ENCODE data around the gene CDC5L. TPM values are rescaled to one million over a fixed set of nuclear protein-coding genes. Genes with fewer than 3 reads are reported as not detected.

The CDC5L gene
- total RNA-seq, 1 donor from 2014 or later, result 30.4 TPM

- Mint-ChIP-seq H3K27me3 (peaks cover 2% of the 10 kb centered on the region), H3K27ac (no peak overlapping the region), H3K4me1 (ENCODE audit: low read depth) (no peaks in the 10 kb centered on the region), H3K36me3 (ENCODE audit: insufficient read depth) (no peaks in the 10 kb centered on the region), H3K4me3 (ENCODE audit: low read depth) (no peak overlapping the region), H3K9me3 (ENCODE audit: low read depth) (no peaks in the 10 kb centered on the region)
- no peak for TF ChIP-seq CTCF (IDR thresholded peaks at IDR 0.05; ENCODE audit: unreplicated experiment)
- no peak for DNase-seq (ENCODE audit: low spot score, unreplicated experiment)
These were observed 76.4 kb downstream of the CDC5L start for GRCh38 chr6:44463728-44464450.

GRCh38 chr6:44464527-44465310 is 77.2 kb downstream of the CDC5L start:
- no peaks in the 10 kb centered on the region for H3K9me3 Mint-ChIP-seq (ENCODE audit: low read depth)
- no peak overlapping the region for H3K27ac Mint-ChIP-seq
- H3K27me3 Mint-ChIP-seq, result no peaks in the 10 kb centered on the region
- H3K36me3 Mint-ChIP-seq (ENCODE audit: insufficient read depth), result no peaks in the 10 kb centered on the region
- no peak for DNase-seq (ENCODE audit: low spot score, unreplicated experiment)
- no peak overlapping the region for H3K4me3 Mint-ChIP-seq (ENCODE audit: low read depth)
- no peak for TF ChIP-seq CTCF (IDR thresholded peaks at IDR 0.05; ENCODE audit: unreplicated experiment)
- no peaks in the 10 kb centered on the region for H3K4me1 Mint-ChIP-seq (ENCODE audit: low read depth)

GRCh38 chr6:44466955-44467354 is 79.4 kb downstream of the CDC5L start:
- H3K27me3 Mint-ChIP-seq, result peaks cover 2% of the 10 kb centered on the region
- H3K27ac Mint-ChIP-seq, result no peak overlapping the region
- H3K4me3 Mint-ChIP-seq (ENCODE audit: low read depth), result no peak overlapping the region
- no peak for TF ChIP-seq CTCF (IDR thresholded peaks at IDR 0.05; ENCODE audit: unreplicated experiment)
- H3K4me1 Mint-ChIP-seq (ENCODE audit: low read depth), result peaks cover 2% of the 10 kb centered on the region
- no peaks in the 10 kb centered on the region for H3K9me3 Mint-ChIP-seq (ENCODE audit: low read depth)
- no peak for DNase-seq (ENCODE audit: low spot score, unreplicated experiment)
- no peaks in the 10 kb centered on the region for H3K36me3 Mint-ChIP-seq (ENCODE audit: insufficient read depth)

- Mint-ChIP-seq H3K4me3 (ENCODE audit: low read depth) (no peak overlapping the region), H3K9me3 (ENCODE audit: low read depth) (no peaks in the 10 kb centered on the region), H3K4me1 (ENCODE audit: low read depth) (peaks cover 2% of the 10 kb centered on the region), H3K36me3 (ENCODE audit: insufficient read depth) (no peaks in the 10 kb centered on the region), H3K27ac (no peak overlapping the region), H3K27me3 (peaks cover 9% of the 10 kb centered on the region)
- no peak for DNase-seq (ENCODE audit: low spot score, unreplicated experiment)
- TF ChIP-seq CTCF (IDR thresholded peaks at IDR 0.05; ENCODE audit: unreplicated experiment), result no peak
These were observed 81.3 kb downstream of the CDC5L start for GRCh38 chr6:44468835-44469234.

GRCh38 chr6:44470115-44470464 is 82.6 kb downstream of the CDC5L start:
- Mint-ChIP-seq H3K9me3 (ENCODE audit: low read depth) (no peaks in the 10 kb centered on the region), H3K27me3 (peaks cover 15% of the 10 kb centered on the region), H3K36me3 (ENCODE audit: insufficient read depth) (no peaks in the 10 kb centered on the region), H3K4me3 (ENCODE audit: low read depth) (no peak overlapping the region), H3K27ac (no peak overlapping the region), H3K4me1 (ENCODE audit: low read depth) (peaks cover 6% of the 10 kb centered on the region)
- DNase-seq (ENCODE audit: low spot score, unreplicated experiment), result no peak
- TF ChIP-seq CTCF (IDR thresholded peaks at IDR 0.05; ENCODE audit: unreplicated experiment), result no peak

All from progenitor cell of endocrine pancreas (in vitro differentiated cells).